A549 (cell line): ENCODE results near the gene SLC26A1. TPM values are rescaled to one million over a fixed set of nuclear protein-coding genes. Genes with fewer than 3 reads are reported as not detected.

Experiments used
- ATAC-seq, 2 experiments: fragments of 200-7000 bp in 1 of 2; fragments of >200 bp in 1 of 2; cut with Nextera tagmentation in 1 of 2; cut with Tn5 transposase in 1 of 2; 3 replicates each; pipeline versions ENCODE4 v1.8.0 to v1.9.1; 2018 to 2020; ENCODE audit warnings: mild to moderate bottlenecking in 1 of 2, moderate library complexity in 1 of 2
- CTCF ChIA-PET: fragments of 300-600 bp; sonication (Branson Sonifier 250); formaldehyde crosslinking; extraction: SDS; loops from one replicate; lab custom pipeline; 2021; ENCODE audit warnings: antibody characterized with exemption, inconsistent platforms; lab: Yijun Ruan, JAX
- POLR2A ChIA-PET: fragments of 350-600 bp; formaldehyde crosslinking; extraction: SDS; loops from one replicate; lab custom pipeline; 2021; ENCODE audit warnings: antibody characterized with exemption, inconsistent platforms; lab: Yijun Ruan, JAX
- DNase-seq, 2 experiments: peaks; one replicate each; pipeline versions ENCODE4 v3.0.0 to v3.0.0-alpha.2; 2011 to 2016; ENCODE audit warnings: low read depth in 1 of 2, low spot score in 1 of 2
- FAIRE-seq: peaks from 2 replicates; lab custom pipeline; 2011; peaks lifted over from hg19 to GRCh38; lab: Jason Lieb, UNC
- H3K27ac ChIP-seq, 2 experiments: fragments of >200 bp; sonication (Bioruptor Twin); formaldehyde crosslinking; 3 replicates each; pipeline ENCODE4 v1.5.1; 2016 to 2017
- H3K4me1 ChIP-seq: fragments of >200 bp; sonication (Bioruptor Twin); formaldehyde crosslinking; 3 replicates; pipeline ENCODE4 v1.6.1; 2016
- H3K4me2 ChIP-seq: fragments of >200 bp; sonication (Bioruptor Twin); formaldehyde crosslinking; 3 replicates; pipeline ENCODE4 v1.6.1; 2016
- H3K4me3 ChIP-seq: fragments of >200 bp; sonication (Bioruptor Twin); formaldehyde crosslinking; 3 replicates; pipeline ENCODE4 v1.5.1; 2016
- H3K9me3 ChIP-seq: fragments of >200 bp; sonication (Bioruptor Twin); formaldehyde crosslinking; 3 replicates; pipeline ENCODE4 v1.6.1; 2016
- BHLHE40 ChIP-seq: IDR thresholded peaks from 2 replicates; pipeline ENCODE4 v1.6.1; 2012; ENCODE audit warnings: low read depth, low read length, inconsistent platforms
- CHD4 ChIP-seq: fragments of 200-600 bp; sonication (generic); IDR thresholded peaks from 2 replicates; pipeline ENCODE4 v1.6.1; 2016; ENCODE audit warnings: antibody characterized with exemption, mild to moderate bottlenecking, borderline replicate concordance
- EP300 ChIP-seq, 2 experiments: fragments of >200 bp; sonication (Bioruptor Twin); formaldehyde crosslinking; IDR thresholded peaks; 2 replicates in 1 of 2; 3 replicates in 1 of 2; pipeline ENCODE4 v1.6.1; 2016 to 2017
- ESRRA ChIP-seq: fragments of 150-350 bp; IDR thresholded peaks from 2 replicates; pipeline ENCODE4 v1.6.1; 2014; ENCODE audit warnings: mild to moderate bottlenecking, low read length, borderline replicate concordance
- HDAC2 ChIP-seq: fragments of 200-600 bp; sonication (generic); IDR thresholded peaks from 2 replicates; pipeline ENCODE4 v1.6.1; 2016
- HEYL ChIP-seq: fragments of 250-450 bp; sonication (Bioruptor Pico); IDR thresholded peaks from 2 replicates; pipeline ENCODE4 v1.8.0; 2021; ENCODE audit warnings: mild to moderate bottlenecking, moderate library complexity
- JUN ChIP-seq, 2 experiments: fragments of >200 bp; sonication (Bioruptor Twin); formaldehyde crosslinking; IDR thresholded peaks; 2 replicates in 1 of 2; 3 replicates in 1 of 2; pipeline ENCODE4 v1.6.1; 2016 to 2017
- KDM1A ChIP-seq: fragments of 200-600 bp; sonication (generic); IDR thresholded peaks from 2 replicates; pipeline ENCODE4 v1.6.1; 2016; ENCODE audit warnings: low read depth, mild to moderate bottlenecking
- MAFK ChIP-seq: fragments of 450-650 bp; IDR thresholded peaks from 2 replicates; pipeline ENCODE4 v1.6.1; 2014; ENCODE audit not compliant: partially characterized antibody
- MYC ChIP-seq: IDR thresholded peaks from 2 replicates; pipeline ENCODE4 v1.6.1; 2012; ENCODE audit warnings: mild to moderate bottlenecking, inconsistent platforms, low read length, improper control_type of control experiment, borderline replicate concordance
- NFE2L2 ChIP-seq: fragments of 150-350 bp; conservative IDR thresholded peaks from 2 replicates; pipeline ENCODE4 v1.6.1; 2014; ENCODE audit warnings: low read length
- NPAS2 ChIP-seq: fragments of 250-450 bp; sonication (Bioruptor Pico); IDR thresholded peaks from 2 replicates; pipeline ENCODE4 v1.8.0; 2022; ENCODE audit warnings: mild to moderate bottlenecking, moderate library complexity, borderline replicate concordance
- NR3C1 ChIP-seq: fragments of >200 bp; sonication (Bioruptor Twin); formaldehyde crosslinking; IDR thresholded peaks from 3 replicates; pipeline ENCODE4 v1.6.1; 2017
- PHF8 ChIP-seq: fragments of 200-600 bp; sonication (generic); IDR thresholded peaks from 2 replicates; pipeline ENCODE4 v1.6.1; 2016; ENCODE audit warnings: low read depth, mild to moderate bottlenecking, antibody characterized with exemption, moderate library complexity, borderline replicate concordance
- POLR2AphosphoS2 ChIP-seq: conservative IDR thresholded peaks from 2 replicates; pipeline ENCODE4 v1.6.1; 2012; ENCODE audit warnings: low read length, improper control_type of control experiment, inconsistent platforms
- RNF2 ChIP-seq: fragments of 200-600 bp; sonication (generic); IDR thresholded peaks from 2 replicates; pipeline ENCODE4 v1.6.1; 2016; ENCODE audit warnings: low read depth, mild to moderate bottlenecking, antibody characterized with exemption, moderate library complexity, borderline replicate concordance
- SREBF2 ChIP-seq: fragments of 450-650 bp; IDR thresholded peaks from 2 replicates; pipeline ENCODE4 v1.6.1; 2014; ENCODE audit warnings: mild to moderate bottlenecking, moderate library complexity
- TP53 ChIP-seq: fragments of 250-450 bp; sonication (Bioruptor Pico); IDR thresholded peaks from 2 replicates; pipeline ENCODE4 v1.5.0; 2021; ENCODE audit warnings: mild to moderate bottlenecking, moderate library complexity
- WGBS: methylation state at CpG from one replicate; pipeline ENCODE4 v1.1.6; 2017; ENCODE audit errors: missing lambda C conversion rate; 5-methylcytosine and 5-hydroxymethylcytosine counted together
- polyA plus RNA-seq, 4 experiments: library from polyadenylated mRNA; depleted of rRNA in 3 of 4; stranded (reverse); fragments of >200 nt; fragmentation: RNase III in 1 of 4; extraction: RNeasy Plus Mini Kit Qiagen cat#74134 plus additional on column Dnase treatment in 1 of 4; gene quantifications; 2 replicates in 3 of 4; 3 replicates in 1 of 4; pipeline ENCODE4 v1.2.3, GENCODE V29; 2011 to 2017
- TF ChIP-seq, protein P1 (sequence below): IDR thresholded peaks from 2 replicates; pipeline ENCODE4 v1.6.1; 2012; ENCODE audit warnings: low read depth, borderline replicate concordance
- TF ChIP-seq, protein P2 (sequence below): fragments of 250-450 bp; sonication (Bioruptor Pico); IDR thresholded peaks from 2 replicates; pipeline ENCODE4 v1.5.0; 2021; ENCODE audit warnings: mild to moderate bottlenecking, moderate library complexity, borderline replicate concordance
- TF ChIP-seq, protein P3 (sequence below): fragments of 450-650 bp; IDR thresholded peaks from 2 replicates; pipeline ENCODE4 v1.6.1; 2014; ENCODE audit warnings: antibody characterized with exemption
- TF ChIP-seq, protein P4 (sequence below): fragments of 150-350 bp; IDR thresholded peaks from 2 replicates; pipeline ENCODE4 v1.6.1; 2014; ENCODE audit warnings: low read depth, mild to moderate bottlenecking, low read length

The SLC26A1 gene
- polyA plus RNA-seq, 2 of the 4 experiments (the other 2 are of a cell fraction): 0.23 to 0.61 TPM

DNA sequence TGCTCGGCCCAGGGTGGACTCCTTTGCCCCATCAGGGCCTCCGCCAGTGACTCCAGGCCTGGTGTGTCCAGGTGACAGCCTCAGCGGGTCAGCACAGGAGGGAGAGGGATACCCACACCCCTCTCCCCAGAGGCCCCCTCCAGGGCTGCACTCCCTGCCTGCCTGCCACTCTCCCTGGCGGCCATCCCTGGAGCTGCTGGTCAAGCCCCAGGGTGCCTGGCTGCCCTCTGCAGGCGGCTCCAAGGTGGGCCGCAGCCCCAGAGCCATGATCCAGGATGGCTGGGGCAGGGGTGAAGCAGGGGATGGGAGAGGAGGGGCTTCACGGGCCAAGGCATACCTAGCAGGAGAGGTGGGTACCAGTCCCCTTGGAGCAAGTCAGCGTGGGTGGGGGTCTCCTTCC, 22.0 kb upstream of the SLC26A1 start:
- Histone ChIP-seq H3K9me3 (no peaks in the 10 kb centered on the region), H3K4me2 (no peak overlapping the region), H3K4me1 (peaks cover 8% of the 10 kb centered on the region), H3K27ac (no peak overlapping the region), H3K4me3 (no peak overlapping the region)
- TF ChIP-seq KDM1A (no peak), TP53 (CRISPR knock-in tag) (no peak), EP300 (IDR thresholded peaks at IDR 0.05) (no peak), CHD4 (no peak), MYC (no peak), HDAC2 (no peak), RNF2 (no peak), ESRRA (no peak), NR3C1 (no peak), HEYL (CRISPR knock-in tag) (no peak), POLR2AphosphoS2 (no peak), NFE2L2 (no peak), NPAS2 (CRISPR knock-in tag) (no peak), JUN (IDR thresholded peaks at IDR 0.05) (no peak)
- TF ChIP-seq, protein P1, sequence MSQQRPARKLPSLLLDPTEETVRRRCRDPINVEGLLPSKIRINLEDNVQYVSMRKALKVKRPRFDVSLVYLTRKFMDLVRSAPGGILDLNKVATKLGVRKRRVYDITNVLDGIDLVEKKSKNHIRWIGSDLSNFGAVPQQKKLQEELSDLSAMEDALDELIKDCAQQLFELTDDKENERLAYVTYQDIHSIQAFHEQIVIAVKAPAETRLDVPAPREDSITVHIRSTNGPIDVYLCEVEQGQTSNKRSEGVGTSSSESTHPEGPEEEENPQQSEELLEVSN: no peak
- TF ChIP-seq, protein P2, sequence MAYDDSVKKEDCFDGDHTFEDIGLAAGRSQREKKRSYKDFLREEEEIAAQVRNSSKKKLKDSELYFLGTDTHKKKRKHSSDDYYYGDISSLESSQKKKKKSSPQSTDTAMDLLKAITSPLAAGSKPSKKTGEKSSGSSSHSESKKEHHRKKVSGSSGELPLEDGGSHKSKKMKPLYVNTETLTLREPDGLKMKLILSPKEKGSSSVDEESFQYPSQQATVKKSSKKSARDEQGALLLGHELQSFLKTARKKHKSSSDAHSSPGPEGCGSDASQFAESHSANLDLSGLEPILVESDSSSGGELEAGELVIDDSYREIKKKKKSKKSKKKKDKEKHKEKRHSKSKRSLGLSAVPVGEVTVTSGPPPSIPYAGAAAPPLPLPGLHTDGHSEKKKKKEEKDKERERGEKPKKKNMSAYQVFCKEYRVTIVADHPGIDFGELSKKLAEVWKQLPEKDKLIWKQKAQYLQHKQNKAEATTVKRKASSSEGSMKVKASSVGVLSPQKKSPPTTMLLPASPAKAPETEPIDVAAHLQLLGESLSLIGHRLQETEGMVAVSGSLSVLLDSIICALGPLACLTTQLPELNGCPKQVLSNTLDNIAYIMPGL: no peak
- TF ChIP-seq, protein P3, sequence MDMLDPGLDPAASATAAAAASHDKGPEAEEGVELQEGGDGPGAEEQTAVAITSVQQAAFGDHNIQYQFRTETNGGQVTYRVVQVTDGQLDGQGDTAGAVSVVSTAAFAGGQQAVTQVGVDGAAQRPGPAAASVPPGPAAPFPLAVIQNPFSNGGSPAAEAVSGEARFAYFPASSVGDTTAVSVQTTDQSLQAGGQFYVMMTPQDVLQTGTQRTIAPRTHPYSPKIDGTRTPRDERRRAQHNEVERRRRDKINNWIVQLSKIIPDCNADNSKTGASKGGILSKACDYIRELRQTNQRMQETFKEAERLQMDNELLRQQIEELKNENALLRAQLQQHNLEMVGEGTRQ: no peak
- TF ChIP-seq, protein P4, sequence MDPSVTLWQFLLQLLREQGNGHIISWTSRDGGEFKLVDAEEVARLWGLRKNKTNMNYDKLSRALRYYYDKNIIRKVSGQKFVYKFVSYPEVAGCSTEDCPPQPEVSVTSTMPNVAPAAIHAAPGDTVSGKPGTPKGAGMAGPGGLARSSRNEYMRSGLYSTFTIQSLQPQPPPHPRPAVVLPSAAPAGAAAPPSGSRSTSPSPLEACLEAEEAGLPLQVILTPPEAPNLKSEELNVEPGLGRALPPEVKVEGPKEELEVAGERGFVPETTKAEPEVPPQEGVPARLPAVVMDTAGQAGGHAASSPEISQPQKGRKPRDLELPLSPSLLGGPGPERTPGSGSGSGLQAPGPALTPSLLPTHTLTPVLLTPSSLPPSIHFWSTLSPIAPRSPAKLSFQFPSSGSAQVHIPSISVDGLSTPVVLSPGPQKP: no peak
- ATAC-seq: no peak
- WGBS: no CpG with 5 or more reads among the region's 8 CpGs
- FAIRE-seq: no peak
- DNase-seq: no peak
- POLR2A ChIA-PET: no interaction called here
- CTCF ChIA-PET: no interaction called here

DNA sequence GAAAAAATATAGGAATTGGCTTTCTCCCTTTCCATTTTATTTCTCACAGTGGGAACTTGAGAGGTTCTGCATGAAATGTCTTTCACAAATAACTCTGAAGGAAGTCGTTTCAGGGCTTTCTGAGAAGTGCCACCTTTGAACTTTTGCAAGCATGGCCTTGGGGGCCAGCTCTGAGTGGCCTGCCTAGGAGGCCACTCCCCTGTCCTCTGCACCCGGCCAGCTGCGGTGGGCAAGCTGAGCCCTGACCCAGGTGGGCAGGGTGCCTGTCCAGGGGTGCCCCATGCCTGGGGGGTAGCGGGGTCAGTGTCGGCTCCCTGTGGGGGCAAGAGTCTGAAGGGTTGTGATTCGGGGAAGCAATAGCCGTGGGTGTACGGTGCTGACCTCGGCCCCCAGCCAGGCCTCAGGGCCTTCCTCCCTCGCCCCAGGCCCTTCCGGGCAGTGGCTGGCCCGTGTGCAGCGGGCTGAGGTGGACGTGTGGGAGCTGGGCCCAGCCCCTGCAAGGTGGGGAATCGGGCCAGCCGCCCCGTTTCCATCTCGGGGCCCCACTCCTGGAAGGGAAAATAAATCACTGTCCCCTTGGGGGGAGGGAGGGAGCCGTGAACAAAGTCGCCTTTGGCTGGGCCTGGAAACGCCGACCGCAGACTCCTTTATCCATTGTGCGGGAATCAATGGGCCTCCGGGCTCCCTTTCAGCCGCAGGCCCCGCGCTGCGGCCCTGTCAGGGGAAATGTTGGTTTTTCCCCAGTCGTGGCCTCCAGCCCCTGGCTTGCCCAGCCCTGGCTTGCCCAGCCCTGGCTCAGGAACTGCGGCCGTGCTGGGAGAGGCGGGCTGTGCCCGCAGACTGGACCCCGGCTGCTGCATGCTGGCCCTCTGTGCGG, 21.3 kb upstream of the SLC26A1 start:
- Histone ChIP-seq H3K9me3 (no peaks in the 10 kb centered on the region), H3K4me3 (no peak overlapping the region), H3K4me2 (no peak overlapping the region), H3K27ac (no peak overlapping the region)
- ChIA-PET CTCF (no interaction called here), POLR2A (no interaction called here)
- 87% methylated on average over 19 of the region's 36 CpGs for WGBS
- TF ChIP-seq MAFK: no peak
- TF ChIP-seq MYC: no peak
- TF ChIP-seq RNF2: no peak
- no peak for TF ChIP-seq SREBF2
- TF ChIP-seq PHF8: no peak
- no peak for TF ChIP-seq HEYL (CRISPR knock-in tag)
- TF ChIP-seq BHLHE40: no peak
- TF ChIP-seq, all 56 proteins: peak for 0
- FAIRE-seq: no peak
- H3K4me1 ChIP-seq: peaks cover 9% of the 10 kb centered on the region
- no peak for ATAC-seq
- no peak for DNase-seq
